CD4-positive, alpha-beta T cell (primary cell): Measurements from ENCODE around the gene OTUD3. TPM values are rescaled to one million over a fixed set of nuclear protein-coding genes. Genes with fewer than 3 reads are reported as not detected.

ENCODE experiments used
- ATAC-seq: fragments of 200-7000 bp; cut with Tn5 transposase; one replicate; pipeline ENCODE4 v1.10.0; 2022; ENCODE audit warnings: mild to moderate bottlenecking; ENCODE audit not compliant: poor library complexity
- CTCF ChIA-PET: fragments of 350-600 bp; sonication (Branson Sonifier 250); formaldehyde crosslinking; loops from one replicate; lab custom pipeline; 2021; ENCODE audit warnings: antibody characterized with exemption, inconsistent platforms; lab: Charles Lee
- POLR2A ChIA-PET: fragments of 350-600 bp; sonication (Branson Sonifier 250); formaldehyde crosslinking; loops from one replicate; lab custom pipeline; 2021; ENCODE audit warnings: antibody characterized with exemption, inconsistent platforms; lab: Charles Lee
- DNase-seq, 14 experiments: peaks; one replicate each; pipeline ENCODE4 v3.0.0-alpha.2; 2013 to 2020; ENCODE audit warnings: mixed read lengths in 2 of 14
- H3K27ac ChIP-seq, 2 donors: one replicate each; pipeline versions ENCODE4 v1.5.1 to v1.7.0; 2013; ENCODE audit warnings: low read length in 2 of 2, low read depth in 1 of 2, mild to moderate bottlenecking in 1 of 2
- H3K27me3 ChIP-seq, 2 experiments: 1 replicate in 1 of 2; 2 replicates in 1 of 2; pipeline versions ENCODE4 v1.6.1 to v1.7.0; 2013; ENCODE audit warnings: low read length in 2 of 2, control low read depth in 1 of 2, mild to moderate bottlenecking in 1 of 2, moderate library complexity in 1 of 2; ENCODE audit not compliant: insufficient read depth in 2 of 2, control insufficient read depth in 1 of 2
- H3K36me3 ChIP-seq: one replicate; pipeline ENCODE4 v1.6.1; 2013; ENCODE audit warnings: low read length, control low read depth; ENCODE audit not compliant: insufficient read depth
- H3K4me1 ChIP-seq: one replicate; pipeline ENCODE4 v1.6.1; 2013; ENCODE audit warnings: low read length, control low read depth; ENCODE audit not compliant: insufficient read depth
- H3K4me3 ChIP-seq: one replicate; pipeline ENCODE4 v1.5.1; 2013; ENCODE audit warnings: mild to moderate bottlenecking, low read length, moderate library complexity
- H3K9me3 ChIP-seq, 2 experiments: 1 replicate in 1 of 2; 2 replicates in 1 of 2; pipeline versions ENCODE4 v1.6.1 to v1.7.0; 2013; ENCODE audit warnings: low read length in 2 of 2, mild to moderate bottlenecking in 2 of 2, control low read depth in 1 of 2, moderate library complexity in 1 of 2; ENCODE audit not compliant: control insufficient read depth in 1 of 2, insufficient read depth in 1 of 2
- H3K27ac Mint-ChIP-seq: one replicate; pipeline ENCODE4 v1.8.0; 2020; ENCODE audit warnings: mixed read lengths
- H3K27me3 Mint-ChIP-seq: one replicate; pipeline ENCODE4 v1.8.0; 2021; ENCODE audit warnings: mixed read lengths
- H3K36me3 Mint-ChIP-seq: one replicate; pipeline ENCODE4 v1.8.0; 2021; ENCODE audit warnings: low read depth, mixed read lengths
- H3K4me1 Mint-ChIP-seq: one replicate; pipeline ENCODE4 v1.8.0; 2021; ENCODE audit warnings: low read depth, mixed read lengths
- H3K4me3 Mint-ChIP-seq: one replicate; pipeline ENCODE4 v1.8.0; 2020; ENCODE audit warnings: mild to moderate bottlenecking, mixed read lengths
- H3K9me3 Mint-ChIP-seq: one replicate; pipeline ENCODE4 v1.8.0; 2020; ENCODE audit warnings: mixed read lengths
- intact Hi-C, 2 experiments: fragments of 100-400 bp; cut with DNase I in 1 of 2; cut with micrococcal nuclease in 1 of 2; formaldehyde crosslinking; loops; one replicate each; pipeline versions ENCODE4 v1.15.1 to v1.9.0; 2023 to 2025; cut with DNase I, micrococcal nuclease
- total RNA-seq, 174 experiments: library from RNA in 2 of 174; stranded (reverse) in 2 of 174; gene quantifications; one replicate each; pipeline ENCODE4 v1.2.3 and lab custom pipeline; 2021 to 2026
- TF ChIP-seq, protein P1 (sequence below): fragments of 200-600 bp; IDR thresholded peaks from one replicate; pipeline ENCODE4 v1.8.0; 2022; ENCODE audit warnings: antibody characterized with exemption, mild to moderate bottlenecking

The OTUD3 gene
- total RNA-seq, 2 experiments from 2014 or later = 11.4 to 12.6 TPM

DNA sequence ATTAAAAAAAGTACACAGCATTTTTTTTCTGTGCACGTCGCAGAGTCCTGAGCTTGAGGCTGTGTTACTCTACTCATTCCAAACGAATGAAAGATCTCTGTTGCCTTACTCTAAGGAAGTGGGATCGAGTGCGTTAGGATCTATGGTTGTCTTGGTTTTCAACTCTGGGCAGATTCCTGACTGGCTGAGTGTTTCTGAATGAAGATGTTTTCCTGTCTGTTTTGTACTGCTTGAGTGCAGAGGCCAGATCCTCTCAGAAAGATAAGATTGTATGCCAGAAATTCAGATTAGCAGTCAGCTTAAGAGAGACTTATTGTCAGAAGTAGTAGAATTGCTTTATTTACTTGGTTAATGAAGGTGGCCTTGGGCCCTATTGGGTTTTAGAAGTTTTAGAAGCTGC is 27.2 kb downstream of the OTUD3 start:
- no peak overlapping the region for H3K27ac Mint-ChIP-seq

DNA sequence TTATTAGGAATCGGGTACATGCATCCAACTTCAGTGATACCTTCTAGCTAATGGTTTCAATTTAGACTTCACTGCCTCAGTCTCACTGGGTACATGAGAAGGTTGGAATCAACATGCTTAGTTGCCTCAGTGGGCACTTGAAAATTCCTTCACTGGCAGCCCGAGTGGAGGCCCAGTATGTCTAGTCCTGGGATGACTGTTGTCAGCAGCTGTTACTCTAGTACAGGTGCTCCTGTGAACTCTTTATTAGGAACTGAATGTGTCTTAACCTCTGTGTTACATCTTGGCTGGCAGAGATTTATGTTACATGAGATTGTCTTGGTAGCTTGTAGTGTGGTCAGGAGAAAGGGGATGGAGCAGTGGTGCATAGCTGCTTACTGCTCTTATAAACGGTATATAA is 27.8 kb downstream of the OTUD3 start:
- no peak overlapping the region for H3K4me3 ChIP-seq
- no peaks in the 10 kb centered on the region for H3K27me3 Mint-ChIP-seq
- H3K27me3 ChIP-seq = no peaks in the 10 kb centered on the region
- no peak overlapping the region for H3K4me3 Mint-ChIP-seq
- H3K9me3 ChIP-seq = no peaks in the 10 kb centered on the region
- ChIA-PET CTCF (no interaction called here), POLR2A (no interaction called here)
- intact Hi-C loops = loop anchor here in 1 of 2 experiments (10.0 kb wide), 1 partner anchor 725 kb away; the partner anchor contains the start of gene PINK1
- H3K36me3 Mint-ChIP-seq = peaks cover 89% of the 10 kb centered on the region
- no peaks in the 10 kb centered on the region for H3K4me1 ChIP-seq
- no peaks in the 10 kb centered on the region for H3K4me1 Mint-ChIP-seq
- no peak overlapping the region for H3K27ac ChIP-seq
- ATAC-seq (no peak), DNase-seq (no peak)
- peaks cover 74% of the 10 kb centered on the region for H3K36me3 ChIP-seq
- TF ChIP-seq, protein P1, sequence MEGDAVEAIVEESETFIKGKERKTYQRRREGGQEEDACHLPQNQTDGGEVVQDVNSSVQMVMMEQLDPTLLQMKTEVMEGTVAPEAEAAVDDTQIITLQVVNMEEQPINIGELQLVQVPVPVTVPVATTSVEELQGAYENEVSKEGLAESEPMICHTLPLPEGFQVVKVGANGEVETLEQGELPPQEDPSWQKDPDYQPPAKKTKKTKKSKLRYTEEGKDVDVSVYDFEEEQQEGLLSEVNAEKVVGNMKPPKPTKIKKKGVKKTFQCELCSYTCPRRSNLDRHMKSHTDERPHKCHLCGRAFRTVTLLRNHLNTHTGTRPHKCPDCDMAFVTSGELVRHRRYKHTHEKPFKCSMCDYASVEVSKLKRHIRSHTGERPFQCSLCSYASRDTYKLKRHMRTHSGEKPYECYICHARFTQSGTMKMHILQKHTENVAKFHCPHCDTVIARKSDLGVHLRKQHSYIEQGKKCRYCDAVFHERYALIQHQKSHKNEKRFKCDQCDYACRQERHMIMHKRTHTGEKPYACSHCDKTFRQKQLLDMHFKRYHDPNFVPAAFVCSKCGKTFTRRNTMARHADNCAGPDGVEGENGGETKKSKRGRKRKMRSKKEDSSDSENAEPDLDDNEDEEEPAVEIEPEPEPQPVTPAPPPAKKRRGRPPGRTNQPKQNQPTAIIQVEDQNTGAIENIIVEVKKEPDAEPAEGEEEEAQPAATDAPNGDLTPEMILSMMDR = no peak
- no peaks in the 10 kb centered on the region for H3K9me3 Mint-ChIP-seq
- H3K27ac Mint-ChIP-seq = no peak overlapping the region

More for the DNA sequence above, 27.2 kb downstream of the OTUD3 start:
- POLR2A ChIA-PET = no interaction called here
- Histone ChIP-seq H3K27ac (no peak overlapping the region), H3K9me3 (no peaks in the 10 kb centered on the region), H3K27me3 (no peaks in the 10 kb centered on the region), H3K4me1 (no peaks in the 10 kb centered on the region), H3K4me3 (no peak overlapping the region), H3K36me3 (peaks cover 80% of the 10 kb centered on the region)
- Mint-ChIP-seq H3K27me3 (no peaks in the 10 kb centered on the region), H3K4me3 (no peak overlapping the region), H3K9me3 (no peaks in the 10 kb centered on the region), H3K4me1 (no peaks in the 10 kb centered on the region), H3K36me3 (peaks cover 90% of the 10 kb centered on the region)
- intact Hi-C loops = no loop called here
- CTCF ChIA-PET = no interaction called here
- DNase-seq (no peak), ATAC-seq (no peak)
- TF ChIP-seq, protein P1 = no peak

DNA sequence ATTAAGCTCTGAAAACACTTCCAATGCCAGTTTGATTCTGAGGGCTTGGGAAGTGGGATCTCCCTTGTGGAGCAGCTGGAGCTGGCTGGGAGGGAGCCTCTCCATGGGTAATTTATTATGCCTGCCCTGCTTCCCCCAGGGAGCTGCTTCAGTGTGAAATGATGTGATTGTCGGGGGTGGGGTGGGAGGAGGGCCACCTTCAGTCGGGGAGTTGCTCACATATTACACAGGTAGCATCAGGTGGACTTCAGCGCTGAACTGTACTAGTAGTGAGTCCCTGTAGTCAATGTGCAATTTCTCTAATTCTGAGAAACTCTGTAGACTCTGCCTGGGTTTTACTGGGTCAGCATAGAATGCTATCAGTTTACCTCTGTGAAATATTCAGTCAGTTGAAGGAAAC is 28.5 kb downstream of the OTUD3 start:
- Histone ChIP-seq H3K9me3 (no peaks in the 10 kb centered on the region), H3K4me3 (no peak overlapping the region), H3K27me3 (no peaks in the 10 kb centered on the region), H3K36me3 (peaks cover 71% of the 10 kb centered on the region), H3K27ac (no peak overlapping the region), H3K4me1 (no peaks in the 10 kb centered on the region)
- Mint-ChIP-seq H3K4me1 (no peaks in the 10 kb centered on the region), H3K36me3 (peaks cover 86% of the 10 kb centered on the region), H3K27me3 (no peaks in the 10 kb centered on the region), H3K9me3 (no peaks in the 10 kb centered on the region), H3K4me3 (no peak overlapping the region), H3K27ac (no peak overlapping the region)
- TF ChIP-seq, protein P1 = no peak
- intact Hi-C loops = loop anchor here in 1 of 2 experiments (10.0 kb wide), 1 partner anchor 724 kb away; the partner anchor contains the start of gene PINK1
- ATAC-seq (no peak), DNase-seq (no peak)
- CTCF ChIA-PET = no interaction called here
- POLR2A ChIA-PET = interaction anchor here (0.8 kb wide), 1 partner anchor 55 kb away, joined by 3 read pairs; no protein-coding TSS in a partner anchor
